HS-5 (cell line): ENCODE results near the gene PLAAT3.
A peak's percentile ranks its signal among the peaks of the same experiment; 100 is the strongest.
"Not testable (repeated sequence)": the region's sequence is repeated elsewhere in the genome, so short reads cannot be mapped to it uniquely, and the experiment has no call there.

Source experiments
- DNase-seq: peaks from one replicate; pipeline ENCODE4 v3.0.0-alpha.2; 2012; ENCODE audit warnings: low read depth

The PLAAT3 gene

DNA sequence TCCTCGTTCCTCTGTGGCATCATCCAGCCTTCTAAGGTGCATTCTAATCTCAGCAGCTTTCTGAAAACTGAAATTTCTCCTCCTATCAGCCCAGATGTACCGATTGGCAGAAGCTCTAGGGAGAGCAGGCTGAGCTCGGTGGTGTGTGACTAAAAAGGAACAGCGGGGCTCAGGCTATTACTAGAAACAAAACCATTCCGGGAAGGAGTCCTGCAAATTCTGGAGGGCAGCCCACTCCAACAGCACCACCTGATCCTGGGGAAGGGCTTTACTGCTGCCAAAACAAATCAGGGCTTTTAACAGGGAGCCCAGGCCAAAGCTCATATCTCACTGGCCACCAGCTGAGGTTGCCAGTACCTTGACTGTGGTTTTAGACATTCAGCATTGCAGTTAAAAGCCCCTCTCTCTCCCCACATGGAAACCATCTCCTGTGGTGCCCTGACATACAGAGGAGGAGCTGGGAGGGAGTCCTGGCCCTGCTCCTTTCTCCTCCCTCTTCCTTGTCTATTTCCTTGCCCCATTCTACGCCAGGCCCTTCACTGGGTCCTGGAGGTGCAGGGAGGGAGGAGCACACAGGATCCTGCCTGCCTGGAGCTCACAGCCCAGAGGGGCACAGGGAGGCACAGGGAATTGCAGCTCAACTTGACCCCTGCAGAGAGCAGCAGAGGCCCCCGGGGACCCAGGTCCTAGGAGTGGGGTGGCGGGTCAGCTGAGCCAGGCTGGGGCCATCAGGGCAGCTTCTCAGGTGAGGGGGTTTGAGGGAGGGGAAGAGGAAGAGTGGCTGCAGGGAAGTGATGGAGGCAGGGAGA lies 76.7 kb downstream of the PLAAT3 start:
- DNase-seq: no peak

DNA sequence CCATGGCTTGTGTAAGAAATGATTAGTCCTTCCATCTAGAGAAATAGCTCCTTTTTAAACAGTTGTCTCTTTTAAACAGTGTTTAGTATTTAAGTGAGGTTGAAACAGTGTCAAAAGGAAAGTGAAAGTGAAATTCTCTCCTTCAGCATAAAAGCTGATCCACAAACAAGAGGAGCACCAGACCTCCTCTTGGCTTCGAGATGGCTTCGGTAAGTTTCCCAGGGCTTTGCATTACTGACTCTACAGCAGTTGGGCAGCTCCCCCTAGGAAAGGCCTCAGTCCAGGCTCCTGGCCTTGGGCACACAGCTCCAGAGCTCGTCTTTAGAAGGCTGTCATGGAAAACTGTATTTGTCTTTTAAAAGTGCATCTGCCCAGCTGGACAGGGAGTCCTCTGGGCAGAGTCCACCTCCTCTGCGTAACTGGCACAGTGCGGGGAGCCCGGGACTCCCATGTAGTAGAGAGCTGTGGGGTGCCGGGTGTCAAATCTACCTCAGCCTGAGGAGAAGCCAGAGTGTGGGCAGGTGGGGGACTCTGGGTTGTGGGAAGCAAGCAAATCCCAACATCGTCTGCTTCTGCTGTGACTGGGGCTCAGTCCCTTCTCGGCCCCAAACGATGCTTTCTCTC lies 77.5 kb downstream of the PLAAT3 start, which contains the start of gene PLAAT4:
Gene PLAAT4 (plus strand): TSS at position 140 of the 624 bp plus-strand sequence. CDS start 61 bp downstream, at position 201.
- peak; percentile 14 for DNase-seq

DNA sequence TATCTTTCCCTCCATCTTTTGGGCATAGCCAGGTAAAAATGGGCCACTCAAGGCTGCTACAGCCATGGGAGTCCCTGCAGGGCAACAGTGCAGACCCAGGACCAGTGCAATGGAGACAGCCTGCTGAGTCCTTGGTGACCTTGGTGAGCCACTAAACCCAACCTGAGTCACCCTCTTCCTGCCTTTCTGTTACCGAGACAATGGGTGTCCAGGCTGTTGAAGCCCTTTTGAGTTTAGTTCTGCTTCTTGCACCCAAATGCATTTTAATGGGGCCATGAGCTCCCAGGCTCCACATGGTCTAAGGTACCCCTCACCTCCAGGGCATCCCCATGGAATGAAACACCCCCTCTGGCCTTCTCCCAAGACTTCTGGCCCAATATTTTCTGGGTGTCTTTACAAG lies 78.5 kb downstream of the PLAAT3 start:
- no peak for DNase-seq

DNA sequence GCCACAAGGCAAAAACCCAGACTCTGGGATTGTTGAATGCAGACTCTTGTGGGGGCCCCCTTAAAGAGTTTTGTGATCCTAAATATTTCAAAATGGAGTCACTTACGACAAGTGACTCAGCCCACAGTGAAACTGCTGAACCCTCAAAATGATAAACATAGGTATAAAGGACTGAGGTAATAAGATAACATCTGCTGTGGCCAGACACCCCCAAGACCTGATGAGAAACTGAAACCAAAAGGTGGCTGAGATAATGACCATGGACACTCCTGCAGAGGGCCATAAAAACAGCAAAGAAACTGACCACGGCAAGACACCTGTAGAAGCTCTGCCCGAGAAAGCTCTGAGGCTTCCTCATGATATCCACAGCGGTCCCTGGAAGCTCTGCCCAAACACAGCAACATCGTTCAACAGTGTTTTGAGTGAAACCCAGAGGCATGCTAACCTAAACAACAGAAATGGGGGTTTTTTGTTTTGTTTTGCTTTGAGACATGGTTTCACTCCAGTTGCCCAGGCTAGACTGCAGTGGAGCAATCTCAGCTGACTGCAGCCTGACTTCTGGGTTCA lies 79.3 kb downstream of the PLAAT3 start:
- no peak for DNase-seq

DNA sequence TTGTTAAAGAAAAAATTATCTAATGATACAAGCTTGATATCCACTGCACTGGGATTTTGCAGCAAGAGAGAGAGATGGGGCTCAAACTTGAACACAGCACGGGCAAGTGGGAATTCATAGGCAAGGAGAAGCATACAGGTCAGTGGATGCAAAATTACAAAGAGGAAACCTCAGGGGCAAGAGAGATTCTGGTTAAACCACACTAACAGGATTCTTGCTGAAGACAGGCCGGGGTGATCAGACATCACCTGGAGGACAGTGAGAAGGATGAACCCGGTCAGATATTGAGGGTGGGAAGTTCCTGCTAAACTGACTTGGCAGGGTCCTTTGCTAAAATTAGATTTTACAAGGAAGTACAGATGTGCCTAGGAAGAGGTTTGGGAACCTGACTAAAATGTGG lies 80.2 kb downstream of the PLAAT3 start:
- no peak for DNase-seq

DNA sequence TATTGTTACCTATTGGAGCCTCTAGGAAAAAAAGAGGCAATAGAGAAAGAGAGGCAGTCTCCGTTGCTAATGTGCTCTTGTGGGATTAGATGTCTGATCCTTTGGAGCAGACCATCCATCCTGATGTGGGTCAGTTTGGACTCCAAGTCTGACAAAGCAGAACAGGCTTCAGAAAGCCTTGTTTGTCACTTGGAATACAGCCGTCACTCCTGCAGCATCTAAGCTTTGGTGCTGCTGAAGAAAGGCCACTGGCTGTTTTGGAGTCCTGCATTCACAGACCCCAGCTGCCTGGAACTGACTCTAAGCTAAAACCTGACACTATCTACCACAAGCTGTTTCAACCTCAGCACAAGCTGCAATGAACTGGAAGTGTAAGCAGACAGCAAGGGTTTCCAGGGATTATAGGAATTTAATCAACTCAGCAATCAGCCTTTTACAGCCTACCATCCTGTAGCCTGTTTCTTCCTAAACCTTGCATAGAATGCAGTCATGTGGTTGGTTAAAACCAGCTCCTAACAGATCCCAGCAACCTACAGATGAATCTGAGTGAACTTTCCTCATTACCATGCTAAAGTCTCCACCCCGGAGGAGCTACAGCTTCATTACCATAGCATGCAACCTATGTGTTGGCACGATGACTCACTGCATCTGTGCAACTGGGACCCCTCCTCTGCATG lies 81.3 kb downstream of the PLAAT3 start:
- no peak for DNase-seq

DNA sequence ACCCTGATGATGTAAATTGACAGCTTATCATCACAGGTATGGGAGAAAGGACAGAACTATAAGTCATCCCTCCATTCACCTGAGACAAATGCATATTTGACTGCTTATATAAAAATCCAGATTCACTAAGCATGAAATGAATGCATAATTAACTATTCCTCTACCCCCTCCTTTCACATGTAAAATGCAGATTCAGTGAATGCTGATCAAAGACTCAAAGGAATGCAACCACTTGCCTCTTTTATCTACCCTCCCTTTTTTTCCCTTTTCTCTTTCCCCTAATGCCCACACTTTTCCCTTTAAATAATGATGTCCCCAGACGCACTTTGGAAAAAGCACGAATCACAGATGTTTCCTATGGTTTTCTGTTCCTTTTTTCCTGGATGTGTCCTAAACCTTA lies 82.1 kb downstream of the PLAAT3 start:
- DNase-seq: no peak

DNA sequence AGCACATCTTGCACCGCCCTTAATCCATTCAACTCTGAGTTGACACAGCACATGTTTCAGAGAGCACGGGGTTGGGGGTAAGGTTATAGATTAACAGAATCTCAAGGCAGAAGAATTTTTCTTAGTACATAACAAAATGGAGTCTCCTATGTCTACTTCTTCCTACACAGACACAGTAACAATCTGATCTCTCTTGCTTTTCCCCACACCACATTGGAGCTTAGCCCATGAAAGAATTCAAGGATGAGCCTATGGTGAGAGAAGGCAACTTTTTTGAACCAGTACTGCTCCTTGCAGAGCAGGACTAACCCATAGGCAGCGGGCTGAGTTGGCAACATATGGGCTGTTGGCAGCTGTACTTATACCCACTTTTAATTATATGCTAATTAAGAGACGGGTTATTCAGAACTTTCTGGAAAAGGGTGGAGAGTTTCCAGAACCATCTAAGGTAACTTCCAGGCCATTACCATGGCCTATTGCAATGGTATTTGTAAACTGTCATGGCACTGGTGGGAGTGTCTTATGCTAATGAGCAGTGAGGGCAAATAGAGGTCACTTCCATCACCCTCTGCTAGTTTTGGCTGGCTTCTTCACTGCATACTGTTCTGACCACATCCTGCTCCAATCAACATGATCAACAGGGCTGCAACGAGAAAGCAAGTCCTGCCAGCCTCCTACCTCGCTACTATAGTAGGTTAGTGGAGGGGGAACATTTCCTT lies 83.0 kb downstream of the PLAAT3 start:
- DNase-seq: peak; percentile 50

DNA sequence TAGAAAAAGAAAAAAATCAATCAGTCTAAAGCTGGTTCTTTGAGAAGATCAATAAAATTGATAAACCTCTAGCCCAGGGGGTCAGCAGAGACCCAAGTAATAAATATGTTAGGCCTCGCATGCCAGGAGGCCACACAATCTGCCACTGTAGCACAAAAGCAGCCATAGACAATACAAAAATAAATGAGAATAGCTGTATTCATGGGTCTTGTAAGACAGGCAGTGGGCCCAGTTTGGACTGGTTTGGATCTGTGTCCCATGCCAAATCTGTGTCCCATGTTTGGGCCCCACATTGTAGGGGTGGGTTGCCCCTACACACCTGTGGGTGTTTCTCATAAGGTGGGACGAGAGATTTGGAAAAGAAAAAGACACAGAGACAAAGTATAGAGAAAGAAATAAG lies 84.2 kb downstream of the PLAAT3 start:
- DNase-seq: no peak

DNA sequence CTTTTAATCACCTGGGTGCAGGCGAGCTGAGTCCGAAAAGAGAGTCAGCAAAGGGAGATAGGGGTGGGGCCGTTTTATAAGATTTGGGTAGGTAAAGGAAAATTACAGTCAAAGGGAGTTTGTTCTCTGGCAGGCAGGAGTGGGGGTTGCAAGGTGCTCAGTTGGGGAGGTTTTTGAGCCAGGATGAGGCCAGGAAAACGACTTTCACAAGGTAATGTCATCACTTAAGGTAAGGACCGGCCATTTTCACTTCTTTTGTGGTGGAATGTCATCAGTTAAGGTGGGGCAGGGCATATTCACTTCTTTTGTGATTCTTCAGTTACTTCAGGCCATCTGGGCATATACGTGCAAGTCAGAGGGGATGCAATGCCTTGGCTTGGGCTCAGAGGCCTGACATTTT lies 84.9 kb downstream of the PLAAT3 start:
- DNase-seq: not testable (repeated sequence)

DNA sequence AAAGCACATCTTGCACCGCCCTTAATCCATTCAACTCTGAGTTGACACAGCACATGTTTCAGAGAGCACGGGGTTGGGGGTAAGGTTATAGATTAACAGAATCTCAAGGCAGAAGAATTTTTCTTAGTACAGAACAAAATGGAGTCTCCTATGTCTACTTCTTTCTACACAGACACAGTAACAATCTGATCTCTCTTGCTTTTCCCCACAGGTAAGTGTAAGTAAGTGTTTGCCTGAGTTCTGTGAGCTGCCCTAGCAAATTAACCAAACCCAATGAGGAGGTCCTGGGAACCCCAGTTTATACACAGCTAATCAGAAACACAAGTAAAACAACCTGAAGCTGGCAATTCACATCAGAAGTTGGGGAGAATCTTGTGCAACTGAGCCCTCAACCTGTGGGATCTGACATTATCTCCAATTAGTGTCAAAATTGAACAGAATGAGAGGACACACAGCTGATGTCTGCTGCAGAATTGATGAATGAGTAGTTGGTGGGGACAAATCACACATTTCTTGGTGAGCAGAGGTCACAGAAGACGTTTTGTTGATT lies 85.4 kb downstream of the PLAAT3 start:
- not testable (repeated sequence) for DNase-seq

DNA sequence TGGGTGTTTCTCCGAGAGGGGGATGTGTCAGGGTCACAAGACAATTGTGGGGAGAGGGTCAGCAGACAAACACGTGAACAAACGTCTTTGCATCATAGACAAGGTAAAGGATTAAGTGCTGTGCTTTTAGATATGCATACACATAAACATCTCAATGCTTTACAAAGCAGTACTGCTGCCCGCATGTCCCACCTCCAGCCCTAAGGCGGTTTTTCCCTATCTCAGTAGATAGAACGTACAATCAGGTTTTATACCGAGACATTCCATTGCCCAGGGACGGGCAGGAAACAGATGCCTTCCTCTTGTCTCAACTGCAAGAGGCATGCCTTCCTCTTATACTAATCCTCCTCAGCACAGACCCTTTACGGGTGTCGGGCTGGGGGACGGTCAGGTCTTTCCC lies 86.1 kb downstream of the PLAAT3 start:
- DNase-seq: not testable (repeated sequence)

DNA sequence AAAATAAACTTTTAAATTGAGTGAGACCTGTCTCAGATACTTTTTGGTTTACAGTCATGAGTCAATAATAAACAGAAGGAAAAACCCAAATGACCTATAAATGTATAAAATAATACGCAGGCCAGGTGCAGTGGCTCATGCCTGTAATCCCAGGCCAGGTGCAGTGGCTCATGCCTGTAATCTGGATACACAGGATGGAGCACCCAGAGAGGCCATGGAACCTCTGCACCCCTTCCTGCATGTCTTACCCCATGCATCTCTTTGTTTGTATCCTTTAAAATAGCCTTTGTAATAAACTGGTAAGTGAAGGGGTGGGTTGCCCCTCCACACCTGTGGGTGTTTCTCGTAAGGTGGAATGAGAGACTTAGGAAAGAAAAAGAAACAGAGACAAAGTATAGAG lies 86.6 kb downstream of the PLAAT3 start:
- no peak for DNase-seq
